Fibroblast of skin of abdomen (primary cell): ENCODE results near the gene KLHL21. TPM values are rescaled to one million over a fixed set of nuclear protein-coding genes. Genes with fewer than 3 reads are reported as not detected.
"Not testable (repeated sequence)": the region's sequence is repeated elsewhere in the genome, so short reads cannot be mapped to it uniquely, and the experiment has no call there.

Experiments
- DNase-seq: peaks from one replicate; pipeline ENCODE4 v3.0.0-alpha.2; 2013
- polyA plus RNA-seq, 2 experiments: library from polyadenylated mRNA; unstranded; fragments of 120-200 nt; gene quantifications; one replicate each; pipeline ENCODE4 v1.2.1, GENCODE V29; 2013; ENCODE audit not compliant: insufficient read length in 2 of 2

Gene KLHL21
- polyA plus RNA-seq (2013, experiment 1 of 2; ENCODE audit: insufficient read length) = 15.4 TPM
- polyA plus RNA-seq (2013, experiment 2 of 2; ENCODE audit: insufficient read length) = 16.4 TPM

- DNase-seq = peak; percentile 92
Measured at GRCh38 chr1:6602669-6603237, at the start of gene KLHL21. Gene KLHL21 (minus strand): TSS chr1:6602869. CDS start chr1:6602817, 52 bp downstream.

- DNase-seq = no peak
Measured at GRCh38 chr1:6651909-6652308, 49.2 kb upstream of the KLHL21 start.

- no peak for DNase-seq
Measured at GRCh38 chr1:6648556-6648955, 45.9 kb upstream of the KLHL21 start.

DNA sequence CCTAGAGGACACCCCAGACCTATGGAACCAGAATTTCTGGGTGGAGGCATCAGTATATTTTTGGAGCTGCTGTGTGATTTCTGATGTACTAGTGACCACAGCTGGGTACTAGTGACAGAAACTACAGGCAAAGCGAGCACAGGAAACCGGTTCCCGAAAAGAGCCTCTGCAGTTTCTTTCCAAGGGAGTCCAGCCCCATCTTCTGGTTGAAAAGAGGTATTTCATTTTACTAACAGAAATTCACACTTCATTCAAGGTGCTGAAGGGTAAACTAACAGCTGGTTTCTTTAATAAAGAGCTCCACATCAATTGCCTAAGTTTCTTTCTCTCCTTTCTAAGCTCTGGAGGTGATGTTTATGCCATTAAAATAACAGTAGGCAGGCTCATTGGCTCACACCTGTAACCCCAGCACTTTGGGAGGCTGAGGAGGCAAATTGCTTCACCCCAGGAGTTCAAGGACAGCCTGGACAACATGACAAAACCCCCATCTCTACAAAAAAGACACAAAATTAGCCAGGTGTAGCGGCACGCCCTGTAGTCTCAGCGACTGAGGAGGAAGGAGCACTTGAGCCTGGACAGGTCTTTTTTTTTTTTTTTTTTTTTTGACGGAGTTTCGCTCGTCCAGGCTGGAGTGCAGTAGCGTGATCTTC is 44.0 kb upstream of the KLHL21 start:
- DNase-seq = peak; percentile 44

DNA sequence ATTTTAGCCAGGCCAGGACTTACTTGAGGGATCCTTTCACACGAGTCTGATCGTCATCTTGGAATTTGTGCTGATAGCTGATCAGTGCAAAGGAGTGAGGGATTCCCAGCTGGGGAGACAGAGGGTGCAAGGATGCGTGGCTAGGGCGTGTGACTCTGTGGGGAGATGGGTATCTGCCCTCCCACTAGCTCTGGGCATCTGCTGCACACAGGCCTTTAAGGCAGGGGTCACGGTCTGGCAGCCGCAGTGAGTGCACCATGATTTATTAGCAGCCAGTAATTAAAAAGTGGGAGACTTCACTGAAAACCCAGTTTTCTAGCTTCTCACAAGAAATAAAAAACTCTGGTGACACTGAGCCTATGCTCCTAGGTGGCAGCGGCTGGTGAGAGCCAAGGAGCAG is 42.3 kb upstream of the KLHL21 start:
- no peak for DNase-seq

DNA sequence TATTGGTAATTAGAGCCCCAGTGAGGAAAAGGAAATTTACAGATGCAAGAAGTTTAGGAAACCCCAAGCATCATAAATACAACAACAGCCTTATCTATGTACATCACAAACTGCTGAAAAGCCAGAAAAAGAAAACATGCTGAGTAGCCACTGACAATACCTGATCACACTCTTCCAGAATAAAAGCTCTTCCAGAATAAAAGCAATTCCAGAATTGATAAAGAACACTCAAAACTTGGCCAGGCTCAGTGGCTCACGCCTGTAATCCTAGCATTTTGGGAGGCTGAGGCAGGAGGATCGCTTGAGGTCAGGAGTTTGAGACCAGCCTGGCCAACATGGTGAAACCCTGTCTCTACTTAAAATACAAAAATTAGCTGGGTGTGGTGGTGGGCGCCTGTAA is 38.2 kb upstream of the KLHL21 start:
- DNase-seq = not testable (repeated sequence)

- DNase-seq = peak; percentile 17
Measured at GRCh38 chr1:6638226-6638625, 35.6 kb upstream of the KLHL21 start.

DNA sequence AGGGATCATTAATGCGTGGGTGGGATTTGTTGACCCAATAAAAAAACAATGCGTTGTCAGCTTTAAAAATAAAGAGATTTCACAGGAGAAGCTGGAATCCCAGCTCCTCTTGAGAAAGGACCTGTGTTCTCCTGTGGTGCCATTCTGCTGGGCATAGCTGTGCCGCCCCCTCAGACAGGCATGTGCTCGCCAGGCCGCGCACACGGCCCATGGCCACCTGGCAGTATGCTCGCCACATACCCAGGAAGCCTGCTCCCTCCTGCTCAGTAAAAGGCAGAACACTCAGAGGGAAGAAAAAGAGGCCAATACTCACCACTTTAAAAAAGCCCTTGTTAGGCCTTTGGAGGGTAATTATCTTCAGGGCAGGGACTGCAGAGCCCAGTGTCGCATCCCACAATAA is 35.1 kb upstream of the KLHL21 start:
- no peak for DNase-seq

DNA sequence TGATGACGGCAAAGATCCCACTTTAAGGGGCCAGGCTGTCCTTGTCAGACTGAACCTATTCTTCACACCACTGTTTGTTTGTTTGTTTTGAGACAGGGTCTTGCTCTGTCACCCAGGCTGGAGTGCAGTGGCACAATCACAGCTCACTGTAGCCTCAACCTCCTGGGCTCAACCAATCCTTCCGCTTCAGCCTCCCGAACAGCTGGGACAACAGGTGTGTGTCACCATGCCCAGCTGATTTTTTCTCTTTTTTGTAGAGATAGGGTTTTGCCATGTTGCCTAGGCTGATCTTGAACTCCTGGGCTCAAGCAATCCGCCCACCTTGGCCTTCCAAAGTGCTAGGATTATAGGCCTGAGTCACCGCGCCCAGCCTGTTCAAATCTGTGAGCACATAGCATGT is 34.1 kb upstream of the KLHL21 start:
- not testable (repeated sequence) for DNase-seq

GRCh38 chr1:6635910-6636760 is 33.5 kb upstream of the KLHL21 start:
- no peak for DNase-seq

DNA sequence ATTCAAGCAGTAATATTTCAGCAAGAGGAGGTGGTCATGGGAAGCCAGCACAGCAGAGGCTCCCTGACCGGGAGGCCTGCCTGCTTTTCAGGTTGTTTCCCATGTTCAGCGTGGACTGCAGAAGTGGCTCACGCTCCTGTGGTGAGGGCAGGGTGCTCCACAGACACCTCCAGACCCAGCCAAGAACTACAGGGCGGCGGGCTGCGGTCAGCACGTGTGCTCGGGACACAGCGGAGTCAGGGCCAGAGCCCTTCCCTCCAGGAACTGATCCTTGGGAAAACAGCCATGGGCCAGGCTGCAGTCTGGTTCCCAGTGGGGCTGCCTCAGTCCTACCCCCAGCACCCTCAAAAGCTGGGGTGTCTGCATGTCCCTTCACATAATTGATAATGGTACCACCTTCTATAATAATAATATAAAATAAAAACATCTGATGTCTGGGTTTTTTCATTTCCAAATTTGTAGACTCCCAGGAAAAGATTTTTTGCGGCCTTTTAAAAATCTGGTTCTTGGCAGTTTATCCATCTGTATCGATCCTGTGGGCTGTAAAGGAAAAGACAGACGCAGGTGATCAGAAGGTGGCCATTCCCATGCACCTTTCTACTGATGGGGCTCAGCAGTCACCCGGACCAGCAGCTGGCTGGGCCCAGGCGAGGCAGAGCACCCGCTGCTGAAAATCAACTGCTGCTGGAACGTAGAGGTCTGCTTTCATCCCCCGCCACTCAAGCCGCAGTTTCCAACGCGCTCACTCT is 32.7 kb upstream of the KLHL21 start:
- no peak for DNase-seq

DNA sequence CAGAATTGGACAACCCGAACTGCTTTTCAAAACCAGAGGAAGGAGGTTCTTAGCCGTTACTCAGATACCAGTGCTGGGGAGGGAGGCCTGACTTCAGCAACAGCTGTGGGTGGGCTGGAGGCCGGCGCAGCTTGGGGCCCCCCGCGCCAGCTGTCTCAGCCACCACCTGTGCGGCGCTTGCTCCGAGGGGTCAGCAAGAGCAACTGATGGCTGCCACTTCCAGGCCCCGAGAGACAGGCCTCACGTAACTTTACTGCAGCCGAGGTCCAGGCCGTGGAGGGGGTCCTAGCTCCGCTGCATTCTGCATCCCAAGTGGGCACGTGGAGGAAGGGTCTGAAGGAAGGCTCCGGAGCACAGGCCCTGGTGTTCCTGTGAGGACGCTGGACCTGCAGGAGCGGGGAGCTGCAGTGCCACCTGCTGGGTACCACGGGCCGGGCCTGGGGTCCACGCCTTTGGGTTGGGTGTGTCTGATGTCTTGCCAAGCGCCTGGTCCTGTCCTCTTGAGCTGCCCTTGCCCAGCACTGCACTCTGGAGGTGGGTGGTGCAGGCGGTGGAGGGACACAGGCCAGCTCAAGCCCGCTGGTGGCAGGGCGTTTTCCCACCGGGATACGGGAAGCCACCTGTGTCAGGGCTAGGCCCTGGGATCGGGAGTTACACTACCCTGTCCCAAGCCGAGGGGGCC is 31.8 kb upstream of the KLHL21 start:
- peak; percentile 27 for DNase-seq

- DNase-seq = no peak
Measured at GRCh38 chr1:6632588-6633514, 30.2 kb upstream of the KLHL21 start.

- DNase-seq = no peak
Measured at GRCh38 chr1:6631058-6631457, 28.4 kb upstream of the KLHL21 start.

DNA sequence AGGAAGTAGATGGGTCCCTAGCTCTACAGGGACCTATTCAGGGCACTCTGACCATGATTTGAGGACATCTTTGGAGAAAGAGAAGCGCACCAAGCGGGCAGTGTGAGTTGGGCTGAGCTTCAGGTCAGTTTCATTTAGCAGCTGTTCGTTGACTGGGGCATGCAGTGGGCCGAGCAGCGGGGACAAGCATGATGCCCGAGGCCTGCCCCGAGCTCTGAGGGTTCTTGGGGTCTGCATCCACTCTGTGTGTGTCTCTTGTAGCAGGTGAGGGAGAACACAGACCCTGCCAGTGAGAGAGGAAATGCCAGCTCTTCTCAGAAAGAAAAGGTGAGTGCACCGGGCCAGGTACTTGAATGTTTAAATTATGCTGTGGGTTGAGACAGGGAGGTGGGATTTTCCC is 27.4 kb upstream of the KLHL21 start:
- DNase-seq = no peak

GRCh38 chr1:6628971-6629479 is 26.4 kb upstream of the KLHL21 start:
- DNase-seq = no peak

DNA sequence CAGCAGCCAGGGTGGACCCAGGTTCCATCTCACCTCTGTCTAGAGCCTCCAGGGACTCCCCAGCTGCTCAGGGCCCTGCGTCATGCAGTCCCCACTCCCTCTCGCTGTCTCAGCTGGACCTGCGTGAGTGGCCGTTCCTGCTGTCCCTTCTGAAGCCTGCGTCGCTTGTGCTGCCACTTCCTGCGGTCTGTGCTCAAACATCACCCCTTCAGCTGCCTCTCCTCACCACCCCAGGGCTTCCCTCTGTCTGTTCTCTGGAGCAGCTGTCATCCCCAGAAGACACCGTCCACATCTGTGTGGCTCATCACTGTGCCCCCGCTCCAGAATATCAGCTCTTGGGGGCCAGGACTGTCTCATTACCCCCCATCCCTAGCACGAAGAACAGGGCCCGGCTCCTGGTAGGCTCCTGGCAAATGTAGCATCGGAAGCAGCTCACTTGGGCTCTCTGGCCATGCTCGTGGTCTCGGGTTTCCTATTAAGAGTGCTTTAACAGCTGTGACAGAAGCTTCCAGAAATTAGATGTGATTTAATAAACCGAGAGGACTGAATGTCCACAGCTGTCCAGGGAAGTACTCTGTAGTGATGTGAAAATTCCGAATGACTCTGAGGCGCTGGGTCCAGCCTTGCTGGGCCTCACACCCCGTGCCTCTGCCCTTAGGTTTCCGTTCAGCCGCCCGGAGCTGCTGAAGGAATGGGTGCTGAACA is 25.3 kb upstream of the KLHL21 start:
- DNase-seq = no peak

- DNase-seq = no peak
Measured at GRCh38 chr1:6627031-6627430, 24.4 kb upstream of the KLHL21 start.

- peak; percentile 71 for DNase-seq
Measured at GRCh38 chr1:6625584-6626149, 23.0 kb upstream of the KLHL21 start.
